H1 (cell line): ENCODE results near the gene RAB25. TPM values are rescaled to one million over a fixed set of nuclear protein-coding genes. Genes with fewer than 3 reads are reported as not detected.

Experiments
- CTCF ChIA-PET: fragments of 300-600 bp; sonication (Branson Sonifier 250); formaldehyde crosslinking; loops from one replicate; lab custom pipeline; 2021; ENCODE audit not compliant: partially characterized antibody; lab: Charles Lee
- POLR2A ChIA-PET: fragments of 300-600 bp; sonication (Branson Sonifier 250); formaldehyde crosslinking; loops from one replicate; lab custom pipeline; 2021; ENCODE audit warnings: inconsistent platforms; ENCODE audit not compliant: partially characterized antibody; lab: Charles Lee
- DNase-seq, 2 experiments: peaks; one replicate each; pipeline versions ENCODE4 v3.0.0 to v3.0.0-alpha.2; 2010 to 2022; ENCODE audit warnings: low spot score in 2 of 2, low read depth in 1 of 2, mixed read lengths in 1 of 2
- FAIRE-seq: peaks from 2 replicates; lab custom pipeline; 2011; peaks lifted over from hg19 to GRCh38; lab: Jason Lieb, UNC
- H2AFZ ChIP-seq: 2 replicates; pipeline ENCODE4 v1.8.1; 2012; ENCODE audit warnings: low read length, inconsistent platforms
- H2AK5ac ChIP-seq: 2 replicates; pipeline ENCODE4 v1.6.1; 2013; ENCODE audit warnings: low read depth, low read length
- H2BK120ac ChIP-seq: replicated peaks from 2 replicates; pipeline ENCODE3; 2013; ENCODE audit warnings: low read depth, low read length, inconsistent platforms
- H2BK12ac ChIP-seq: 2 replicates; pipeline ENCODE4 v1.6.1; 2013; ENCODE audit warnings: low read depth, low read length
- H2BK15ac ChIP-seq: 2 replicates; pipeline ENCODE4 v1.6.1; 2013; ENCODE audit warnings: low read length
- H2BK20ac ChIP-seq: 2 replicates; pipeline ENCODE4 v1.6.1; 2013; ENCODE audit warnings: low read length
- H2BK5ac ChIP-seq: 2 replicates; pipeline ENCODE4 v1.6.1; 2013; ENCODE audit warnings: low read depth, low read length
- H3K14ac ChIP-seq: 2 replicates; pipeline ENCODE4 v1.6.1; 2013; ENCODE audit warnings: inconsistent platforms; ENCODE audit not compliant: insufficient read length
- H3K18ac ChIP-seq: 2 replicates; pipeline ENCODE4 v1.6.1; 2013; ENCODE audit warnings: low read length; ENCODE audit errors: extremely low read depth
- H3K23ac ChIP-seq: 2 replicates; pipeline ENCODE4 v1.6.1; 2013; ENCODE audit warnings: inconsistent platforms; ENCODE audit not compliant: insufficient read length
- H3K23me2 ChIP-seq: 2 replicates; pipeline ENCODE4 v1.6.1; 2013; ENCODE audit warnings: low read depth, low read length
- H3K27ac ChIP-seq: 2 replicates; pipeline ENCODE4 v1.6.1; 2011; ENCODE audit warnings: low read depth, low read length, inconsistent platforms
- H3K27me3 ChIP-seq, 4 experiments: replicated peaks in 1 of 4; 1 replicate in 1 of 4; 2 replicates in 3 of 4; pipeline versions ENCODE4 v1.6.1 to v1.8.1; 2011 to 2013; ENCODE audit warnings: low read length in 3 of 4, mild to moderate bottlenecking in 3 of 4, inconsistent platforms in 2 of 4, mixed read lengths in 2 of 4, moderate library complexity in 1 of 4; ENCODE audit not compliant: control insufficient read depth in 3 of 4, insufficient read depth in 3 of 4; ENCODE audit errors: extremely low read depth in 1 of 4
- H3K36me3 ChIP-seq, 4 experiments: 2 replicates each; pipeline versions ENCODE4 v1.6.1 to v1.8.1; 2011 to 2013; ENCODE audit warnings: mild to moderate bottlenecking in 4 of 4, low read length in 3 of 4, moderate library complexity in 2 of 4, control low read depth in 1 of 4, inconsistent platforms in 1 of 4; ENCODE audit not compliant: insufficient read depth in 4 of 4, control insufficient read depth in 2 of 4
- H3K4ac ChIP-seq: replicated peaks from 2 replicates; pipeline ENCODE3; 2013; ENCODE audit warnings: low read length, low read depth, mixed read lengths, inconsistent platforms; ENCODE audit not compliant: insufficient read length
- H3K4me1 ChIP-seq, 4 experiments: replicated peaks in 1 of 4; 1 replicate in 1 of 4; 2 replicates in 3 of 4; pipeline versions ENCODE4 v1.6.1 to v1.8.1; 2011 to 2013; ENCODE audit warnings: low read length in 3 of 4, inconsistent platforms in 2 of 4, mixed read lengths in 1 of 4; ENCODE audit not compliant: insufficient read depth in 4 of 4, control insufficient read depth in 3 of 4
- H3K4me2 ChIP-seq, 2 experiments: 2 replicates each; pipeline versions ENCODE4 v1.6.1 to v1.8.1; 2011 to 2013; ENCODE audit warnings: low read depth in 2 of 2, low read length in 2 of 2, control low read depth in 1 of 2, inconsistent platforms in 1 of 2, mild to moderate bottlenecking in 1 of 2; ENCODE audit not compliant: insufficient read depth in 1 of 2
- H3K4me3 ChIP-seq, 4 experiments: fragments of 200-600, 300-600 bp in 1 of 4; sonication (generic), shearing (Covaris generic), sonication (Bioruptor Twin) in 1 of 4; 2 replicates each; pipeline versions ENCODE4 v1.5.1 to v1.8.1; 2011 to 2016; ENCODE audit warnings: low read length in 4 of 4, low read depth in 3 of 4, control low read depth in 2 of 4, inconsistent platforms in 2 of 4, mild to moderate bottlenecking in 2 of 4, mixed read lengths in 1 of 4, moderate library complexity in 1 of 4; ENCODE audit not compliant: insufficient read depth in 2 of 4; ENCODE audit errors: extremely low read depth in 1 of 4
- H3K56ac ChIP-seq: replicated peaks from 2 replicates; pipeline ENCODE3; 2013; ENCODE audit warnings: low read depth, mild to moderate bottlenecking, mixed read lengths, low read length, inconsistent platforms; ENCODE audit not compliant: insufficient read length
- H3K79me1 ChIP-seq: 2 replicates; pipeline ENCODE4 v1.6.1; 2013; ENCODE audit warnings: low read depth, low read length, control low read depth
- H3K79me2 ChIP-seq, 2 experiments: 2 replicates each; pipeline versions ENCODE4 v1.6.1 to v1.8.1; 2012 to 2013; ENCODE audit warnings: low read length in 2 of 2, mild to moderate bottlenecking in 2 of 2, inconsistent platforms in 1 of 2; ENCODE audit not compliant: insufficient read depth in 2 of 2, control insufficient read depth in 1 of 2
- H3K9ac ChIP-seq, 4 experiments: replicated peaks in 1 of 4; 1 replicate in 1 of 4; 2 replicates in 3 of 4; pipeline versions ENCODE4 v1.6.1 to v1.8.1; 2011 to 2013; ENCODE audit warnings: low read depth in 3 of 4, low read length in 3 of 4, control low read depth in 2 of 4, mild to moderate bottlenecking in 2 of 4, moderate library complexity in 2 of 4, inconsistent platforms in 1 of 4; ENCODE audit errors: extremely low read depth in 1 of 4
- H3K9me3 ChIP-seq, 2 experiments: 2 replicates each; pipeline versions ENCODE4 v1.6.1 to v1.8.1; 2012 to 2013; ENCODE audit warnings: mild to moderate bottlenecking in 2 of 2, moderate library complexity in 2 of 2, control low read depth in 1 of 2, inconsistent platforms in 1 of 2, low read depth in 1 of 2, low read length in 1 of 2, mixed read lengths in 1 of 2; ENCODE audit not compliant: insufficient read depth in 2 of 2
- H4K20me1 ChIP-seq, 2 experiments: replicated peaks in 1 of 2; 2 replicates each; pipeline versions ENCODE3 to v1.8.1; 2011 to 2013; ENCODE audit warnings: inconsistent platforms in 2 of 2, low read length in 2 of 2, mild to moderate bottlenecking in 1 of 2; ENCODE audit not compliant: insufficient read depth in 2 of 2, control insufficient read depth in 1 of 2
- H4K5ac ChIP-seq: 2 replicates; pipeline ENCODE4 v1.6.1; 2013; ENCODE audit warnings: low read length, low read depth, mixed read lengths, inconsistent platforms; ENCODE audit not compliant: insufficient read length
- H4K8ac ChIP-seq: 2 replicates; pipeline ENCODE4 v1.8.0; 2013; ENCODE audit warnings: mild to moderate bottlenecking, moderate library complexity, low read length, inconsistent platforms; ENCODE audit not compliant: insufficient read depth; ENCODE audit errors: extremely low read depth
- H4K91ac ChIP-seq: replicated peaks from 2 replicates; pipeline ENCODE3; 2013; ENCODE audit warnings: low read length, mixed read lengths, inconsistent platforms; ENCODE audit not compliant: insufficient read length
- ASH2L ChIP-seq: fragments of 200-600, 300-600 bp; sonication (generic); IDR thresholded peaks from one replicate; pipeline ENCODE4 v1.7.1; 2017; ENCODE audit warnings: low read length
- POLR2AphosphoS5 ChIP-seq: IDR thresholded peaks from 2 replicates; pipeline ENCODE4 v1.6.1; 2011; ENCODE audit warnings: low read depth, low read length
- SIN3A ChIP-seq, 2 experiments: IDR thresholded peaks in 1 of 2; conservative IDR thresholded peaks in 1 of 2; 2 replicates each; pipeline ENCODE4 v1.6.1; 2011 to 2012; ENCODE audit warnings: low read length in 2 of 2, improper control_type of control experiment in 1 of 2, low read depth in 1 of 2, mild to moderate bottlenecking in 1 of 2
- TAF1 ChIP-seq: IDR thresholded peaks from 2 replicates; pipeline ENCODE4 v1.6.1; 2011; ENCODE audit warnings: mild to moderate bottlenecking, low read depth, low read length
- WGBS, 2 experiments: shearing (Covaris generic) in 1 of 2; methylation state at CpG; one replicate each; pipeline versions ENCODE4 v1.1.6 to v1.1.7; 2013 to 2015; ENCODE audit warnings: low lambda C conversion rate in 2 of 2, mixed read lengths in 2 of 2, inconsistent platforms in 1 of 2, low coverage in 1 of 2, missing lambda C conversion rate in 1 of 2; ENCODE audit not compliant: insufficient replicate concordance in 2 of 2, insufficient coverage in 1 of 2, insufficient read length in 1 of 2; ENCODE audit errors: extremely low coverage in 1 of 2, missing lambda C conversion rate in 1 of 2; 5-methylcytosine and 5-hydroxymethylcytosine counted together
- polyA plus RNA-seq, 7 experiments: library from polyadenylated mRNA; depleted of rRNA in 3 of 7; stranded (reverse) in 5 of 7; unstranded in 2 of 7; fragments of >200 nt in 5 of 7; fragments of 200-250 nt in 2 of 7; gene quantifications; 1 replicate in 5 of 7; 2 replicates in 1 of 7; 4 replicates in 1 of 7; pipeline versions ENCODE4 v1.2.1 to v1.2.3, GENCODE V29; 2011 to 2013; ENCODE audit warnings: missing spikeins in 2 of 7, mixed read lengths in 2 of 7
- total RNA-seq: library from RNA; stranded (reverse); fragmentation: NEBNext Ultra II Directional; extraction: Animal tissue kit (Norgen Biotek cat#: 25700); gene quantifications from 2 replicates; pipeline ENCODE4 v1.2.1, GENCODE V29; 2021

RAB25 gene
- total and polyA plus RNA-seq, 2 of the 8 experiments (the other 6 are each of a cell fraction or from before 2014, with no cell fraction given) = 34.8 to 98.2 TPM

DNA sequence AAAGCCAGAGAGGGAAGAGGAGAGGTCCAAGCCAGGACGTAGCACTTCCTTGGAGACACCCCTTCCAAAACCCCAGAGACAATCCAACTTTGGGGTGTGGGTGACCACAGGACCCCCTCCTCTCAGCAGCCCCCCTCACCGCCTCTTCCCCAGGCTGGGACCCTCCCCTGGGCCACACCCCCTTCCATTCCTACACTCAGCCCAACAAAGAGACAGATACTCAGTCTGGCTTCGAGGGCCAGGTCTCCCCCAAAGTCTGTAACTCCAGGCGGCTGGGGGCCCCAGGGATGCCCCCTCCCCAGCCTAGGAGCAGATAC lies 19.9 kb downstream of the RAB25 start:
- Histone ChIP-seq H4K91ac (peak overlapping the region; percentile 99), H3K4me3 (peak overlapping the region; percentile 86 to 98 (median 94)), H2BK5ac (peak overlapping the region; percentile 98; the same call in 1 of the 2 replicates), H3K9me3 (no peaks in the 10 kb centered on the region), H4K5ac (peak overlapping the region; percentile 82), H2BK20ac (0 out of 2 replicates have a peak overlapping the region, but pooled peaks have one; percentile 21), H2AK5ac (no peak overlapping the region), H2AFZ (no peak overlapping the region), H3K36me3 (peaks cover 3 to 21% (median 8%) of the 10 kb centered on the region in 4 experiments; a peak in 6 of 8 replicates), H3K18ac (peak overlapping the region; percentile 93; the same call in 1 of the 2 replicates), H3K23me2 (peaks cover 14% of the 10 kb centered on the region), H4K8ac (peak overlapping the region; percentile 60), H4K20me1 (peaks cover 14 to 26% of the 10 kb centered on the region in 2 experiments), H2BK120ac (no peak overlapping the region), H3K56ac (peak overlapping the region; percentile 86), H2BK12ac (0 out of 2 replicates have a peak overlapping the region, but pooled peaks have one; percentile 39), H3K4me1 (peaks cover 15 to 39% (median 26%) of the 10 kb centered on the region in 4 experiments), H3K14ac (no peak overlapping the region), H3K4me2 (peak overlapping the region; percentile 76 to 79), H3K9ac (peak overlapping the region; percentile 58 to 90 (median 76)), H2BK15ac (peak overlapping the region; percentile 72; the same call in 1 of the 2 replicates), H3K79me1 (peaks cover 20% of the 10 kb centered on the region), H3K79me2 (peaks cover 19 to 73% of the 10 kb centered on the region in 2 experiments)
- ChIA-PET CTCF (interaction anchor here (0.8 to 29.5 kb wide), 5 partner anchors 10 to 349 kb away, joined by 3 to 1994 read pairs (median 6); partner anchors contain the start of gene LMNA), POLR2A (interaction anchor here (0.7 to 29.6 kb wide), 15 partner anchors 7 to 103 kb away, joined by 3 to 763 read pairs (median 16); partner anchors contain the start of genes ARHGEF2, LAMTOR2, LMNA and RAB25)
- WGBS, 2 experiments = 2% methylated on average over 4 of the region's 4 CpGs; no CpG with 5 or more reads in 1 of the 2 experiments
- FAIRE-seq = no peak
- DNase-seq = no peak
- peak; percentile 43 for TF ChIP-seq ASH2L
- 0 out of 2 replicates have a peak, but pooled peaks have one; percentile 16 for TF ChIP-seq TAF1
- 0 out of 2 replicates have a peak, but pooled peaks have one; percentile 5 for TF ChIP-seq POLR2AphosphoS5
- no peak; a peak in 1 of 4 replicates for TF ChIP-seq SIN3A (conservative IDR thresholded peaks at IDR 0.05 in 1 of 2, IDR thresholded peaks at IDR 0.05 in 1 of 2; ENCODE audit: low read depth in 1 of 2, low read length in 2 of 2)
- TF ChIP-seq, all 59 proteins: peak for 3
- peak overlapping the region; percentile 86; the same call in 1 of the 2 replicates for H3K27ac ChIP-seq
- no peaks in the 10 kb centered on the region for H3K27me3 ChIP-seq
- H3K23ac ChIP-seq = no peak overlapping the region
- peak overlapping the region; percentile 82 for H3K4ac ChIP-seq
